DMS53 treated with DMSO at 0.1 percent for 48 hours (cell line): ENCODE measurements around the gene PRSS57.
A peak's percentile ranks its signal among the peaks of the same experiment; 100 is the strongest.

Experiments used
- DNase-seq: peaks from one replicate; lab custom pipeline; 2025; ENCODE audit not compliant: unreplicated experiment; lab: John Stamatoyannopoulos, UW

Gene PRSS57

GRCh38 chr19:639253-640160 is 55.7 kb downstream of the PRSS57 start, which contains the start of gene FGF22:
Gene FGF22 (plus strand): TSS chr19:639879. CDS start chr19:639926, 47 bp downstream.
- peak; percentile 75 for DNase-seq

GRCh38 chr19:638906-639252 is 56.4 kb downstream of the PRSS57 start:
- no peak for DNase-seq
